HepG2 (cell line): ENCODE measurements around the gene ATP11A. TPM values are rescaled to one million over a fixed set of nuclear protein-coding genes. Genes with fewer than 3 reads are reported as not detected.

ENCODE experiments used
- ATAC-seq: fragments of 200-7000 bp; cut with Tn5 transposase; 3 replicates; pipeline ENCODE4 v1.9.1; 2020; ENCODE audit warnings: mild to moderate bottlenecking, moderate library complexity
- BruUV-seq: library from RNA; stranded (reverse); fragments of 400-500 nt; replicated peaks from 2 replicates; lab custom pipeline; 2021; lab: Mats Ljungman, UMichigan
- CTCF ChIA-PET: fragments of 300-600 bp; formaldehyde crosslinking; extraction: SDS; loops from one replicate; lab custom pipeline; 2021; ENCODE audit warnings: low total read pairs, inconsistent platforms, low intra/inter-chr PET ratio; lab: Yijun Ruan, JAX
- POLR2A ChIA-PET: fragments of 350-600 bp; sonication (Branson Sonifier 250); formaldehyde crosslinking; loops from one replicate; lab custom pipeline; 2020; ENCODE audit warnings: antibody characterized with exemption, inconsistent platforms; lab: Yijun Ruan, JAX
- DNase-seq: peaks from one replicate; pipeline ENCODE4 v3.0.0-alpha.2; 2015; ENCODE audit warnings: low spot score
- FAIRE-seq: peaks from 3 replicates; lab custom pipeline; 2011; peaks lifted over from hg19 to GRCh38; lab: Jason Lieb, UNC
- H2AFZ ChIP-seq: one replicate; pipeline ENCODE4 v1.6.1; 2011; ENCODE audit warnings: low read length, inconsistent platforms
- H3K27ac ChIP-seq: fragments of 300-600 bp; 3 replicates; pipeline ENCODE4 v1.8.0; 2011; ENCODE audit warnings: mixed run types, mild to moderate bottlenecking, mixed read lengths, low read length, inconsistent platforms; ENCODE audit not compliant: insufficient read depth; ENCODE audit errors: extremely low read length
- H3K27me3 ChIP-seq, 2 experiments: fragments of 200-600 bp in 1 of 2; 2 replicates in 1 of 2; 3 replicates in 1 of 2; pipeline versions ENCODE4 v1.6.0 to v1.8.0; 2011; ENCODE audit warnings: low read length in 2 of 2, mild to moderate bottlenecking in 2 of 2, moderate library complexity in 2 of 2, inconsistent platforms in 1 of 2; ENCODE audit not compliant: insufficient read depth in 2 of 2, control insufficient read depth in 1 of 2
- H3K36me3 ChIP-seq, 2 experiments: fragments of 200-600 bp in 1 of 2; replicated peaks in 1 of 2; 2 replicates in 1 of 2; 3 replicates in 1 of 2; pipeline versions ENCODE4 v1.5.1 to v1.8.0; 2011; ENCODE audit warnings: low read length in 2 of 2, inconsistent platforms in 1 of 2; ENCODE audit not compliant: insufficient read depth in 2 of 2, control insufficient read depth in 1 of 2
- H3K4me1 ChIP-seq: 2 replicates; pipeline ENCODE4 v1.5.1; 2012; ENCODE audit warnings: low read length, inconsistent platforms; ENCODE audit not compliant: insufficient read depth
- H3K4me2 ChIP-seq: 2 replicates; pipeline ENCODE4 v1.6.0; 2011; ENCODE audit warnings: low read depth, low read length, inconsistent platforms
- H3K4me3 ChIP-seq, 3 experiments: fragments of 200-600 bp in 1 of 3; sonication (generic), shearing (Covaris generic) in 1 of 3; replicated peaks in 1 of 3; 2 replicates each; pipeline ENCODE4 v1.5.1; 2011 to 2016; ENCODE audit warnings: low read length in 3 of 3, inconsistent platforms in 2 of 3, low read depth in 2 of 3, mild to moderate bottlenecking in 2 of 3, control low read depth in 1 of 3, mixed read lengths in 1 of 3; ENCODE audit not compliant: insufficient read depth in 1 of 3
- H3K79me2 ChIP-seq: one replicate; pipeline ENCODE4 v1.6.1; 2011; ENCODE audit warnings: low read length, inconsistent platforms; ENCODE audit not compliant: insufficient read depth
- H3K9ac ChIP-seq: 2 replicates; pipeline ENCODE4 v1.6.0; 2011; ENCODE audit warnings: mild to moderate bottlenecking, low read depth, low read length, inconsistent platforms; ENCODE audit not compliant: insufficient read depth
- H3K9me3 ChIP-seq: 2 replicates; pipeline ENCODE4 v1.5.1; 2012; ENCODE audit warnings: mild to moderate bottlenecking, low read length
- H4K20me1 ChIP-seq: 2 replicates; pipeline ENCODE4 v1.6.0; 2011; ENCODE audit warnings: inconsistent platforms, mild to moderate bottlenecking, low read length, moderate library complexity; ENCODE audit not compliant: insufficient read depth
- CC2D1A ChIP-seq: sonication (generic); formaldehyde crosslinking; IDR thresholded peaks from 2 replicates; pipeline ENCODE4 v1.8.1; 2023; ENCODE audit warnings: mild to moderate bottlenecking, missing genetic modification reagents
- CEBPB ChIP-seq: IDR thresholded peaks from 2 replicates; pipeline ENCODE4 v1.6.1; 2011; ENCODE audit warnings: low read depth, low read length, improper control_type of control experiment, borderline replicate concordance
- KLF16 ChIP-seq, 2 experiments: sonication (generic) in 1 of 2; formaldehyde crosslinking in 1 of 2; IDR thresholded peaks; 2 replicates each; pipeline versions ENCODE4 v1.6.1 to v1.8.0; 2016 to 2023; ENCODE audit warnings: missing genetic modification reagents in 2 of 2, missing compliant biosample characterization in 1 of 2
- MIXL1 ChIP-seq: IDR thresholded peaks from 2 replicates; pipeline ENCODE4 v1.6.1; 2016
- ZNF180 ChIP-seq: sonication (generic); formaldehyde crosslinking; IDR thresholded peaks from 2 replicates; pipeline ENCODE4 v1.4.0; 2020; ENCODE audit warnings: low read depth, missing genetic modification reagents, borderline replicate concordance
- ZNF724P ChIP-seq: sonication (generic); formaldehyde crosslinking; IDR thresholded peaks from 2 replicates; pipeline ENCODE4 v1.8.0; 2022; ENCODE audit warnings: missing genetic modification reagents, borderline replicate concordance
- WGBS: methylation state at CpG from one replicate; pipeline ENCODE4 v1.1.6; 2017; ENCODE audit warnings: low lambda C conversion rate; 5-methylcytosine and 5-hydroxymethylcytosine counted together
- in situ Hi-C: cut with HindIII; loops from 2 replicates; pipeline ENCODE4 v1.10.0; 2017; ENCODE audit warnings: low pct_unique_long_range_greater_than_20kb; ENCODE audit not compliant: extremely low pct_ligation_motif_present
- intact Hi-C: fragments of 100-400 bp; cut with micrococcal nuclease; formaldehyde crosslinking; loops from one replicate; pipeline ENCODE4 v1.10.0; 2022; ENCODE audit not compliant: unreplicated experiment
- polyA plus RNA-seq, 8 experiments: library from polyadenylated mRNA; depleted of rRNA in 3 of 8; stranded (reverse) in 7 of 8; unstranded in 1 of 8; fragments of >200 nt; fragmentation: Illumina TruSeq in 4 of 8; extraction: Trizol in 4 of 8; gene quantifications; 2 replicates each; pipeline versions ENCODE4 v1.2.1 to v1.2.3, GENCODE V29; 2011 to 2016; ENCODE audit warnings: low read depth in 4 of 8, missing spikeins in 1 of 8, mixed read lengths in 1 of 8; ENCODE audit not compliant: insufficient read depth in 1 of 8
- total RNA-seq, 5 experiments: library from RNA; depleted of rRNA; stranded (reverse); fragments of >200 nt; fragmentation: Illumina TruSeq; extraction: Trizol; gene quantifications; 2 replicates each; pipeline ENCODE4 v1.2.3, GENCODE V29; 2016; ENCODE audit warnings: low read depth in 1 of 5
- TF ChIP-seq, protein P1 (sequence below): IDR thresholded peaks from 2 replicates; pipeline ENCODE4 v1.6.1; 2016; ENCODE audit warnings: low read depth

The ATP11A gene
- total and polyA plus RNA-seq, 2 of the 13 experiments (the other 11 are each of a cell fraction or from before 2014, with no cell fraction given): 18.4 to 20.1 TPM

DNA sequence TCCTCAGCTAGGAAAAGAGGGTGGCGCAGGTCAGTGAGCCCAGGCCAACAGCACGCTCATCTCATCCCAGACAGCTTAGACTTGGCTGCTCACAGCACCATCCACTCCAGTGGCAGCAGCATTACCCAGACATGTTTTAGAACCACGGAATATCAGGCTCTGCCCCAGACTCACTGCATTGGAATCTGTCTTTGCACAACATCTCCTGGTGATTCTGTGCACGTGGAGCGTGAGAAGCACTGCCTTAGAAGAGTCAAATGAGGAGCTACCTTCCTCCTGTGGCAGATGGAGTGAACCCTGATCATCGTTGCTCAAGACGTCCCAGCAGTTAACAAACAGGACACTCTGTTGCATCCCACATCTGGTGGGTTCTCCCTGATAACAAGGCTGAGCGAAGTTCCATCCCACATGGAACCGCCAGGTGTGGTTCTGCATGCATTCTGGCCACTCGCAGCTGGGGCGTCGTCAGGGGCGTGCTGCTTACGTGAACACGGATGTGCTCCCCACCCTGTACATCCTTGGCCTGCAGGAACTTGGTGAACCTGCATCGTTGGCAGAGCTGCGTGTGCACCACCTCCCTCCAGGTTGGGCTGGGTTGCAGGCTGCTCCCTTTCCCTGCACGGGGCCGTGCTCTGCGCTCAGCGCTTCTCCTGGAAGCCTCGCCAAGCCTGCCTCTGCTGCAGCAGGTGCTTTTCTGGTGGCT, 25.2 kb upstream of the ATP11A start:
- peak; percentile 76 for ATAC-seq
- 36% methylated on average over 6 of the region's 22 CpGs for WGBS
- no peak overlapping the region for H2AFZ ChIP-seq
- no peaks in the 10 kb centered on the region for H4K20me1 ChIP-seq
- H3K4me3 ChIP-seq: no peak overlapping the region
- ChIA-PET POLR2A (no interaction called here), CTCF (no interaction called here)
- H3K27ac ChIP-seq: no peak overlapping the region
- intact Hi-C loops: no loop called here
- no peak overlapping the region for H3K4me2 ChIP-seq
- TF ChIP-seq CC2D1A (CRISPR knock-in tag) (no peak), ZNF180 (CRISPR knock-in tag) (no peak), CEBPB (peak; percentile 28; the same call in 1 of the 2 replicates), MIXL1 (no peak), KLF16 (CRISPR knock-in tag; IDR thresholded peaks at IDR 0.05) (no peak), ZNF724P (no peak)
- TF ChIP-seq, protein P1, sequence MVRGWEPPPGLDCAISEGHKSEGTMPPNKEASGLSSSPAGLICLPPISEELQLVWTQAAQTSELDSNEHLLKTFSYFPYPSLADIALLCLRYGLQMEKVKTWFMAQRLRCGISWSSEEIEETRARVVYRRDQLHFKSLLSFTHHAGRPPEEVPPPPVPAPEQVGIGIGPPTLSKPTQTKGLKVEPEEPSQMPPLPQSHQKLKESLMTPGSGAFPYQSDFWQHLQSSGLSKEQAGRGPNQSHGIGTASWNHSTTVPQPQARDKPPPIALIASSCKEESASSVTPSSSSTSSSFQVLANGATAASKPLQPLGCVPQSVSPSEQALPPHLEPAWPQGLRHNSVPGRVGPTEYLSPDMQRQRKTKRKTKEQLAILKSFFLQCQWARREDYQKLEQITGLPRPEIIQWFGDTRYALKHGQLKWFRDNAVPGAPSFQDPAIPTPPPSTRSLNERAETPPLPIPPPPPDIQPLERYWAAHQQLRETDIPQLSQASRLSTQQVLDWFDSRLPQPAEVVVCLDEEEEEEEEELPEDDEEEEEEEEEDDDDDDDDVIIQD (CRISPR knock-in tag): no peak
- H3K4me1 ChIP-seq: peaks cover 10% of the 10 kb centered on the region; the same call in 1 of the 2 replicates
- BruUV-seq: no TSS peak
- no peaks in the 10 kb centered on the region for H3K9me3 ChIP-seq
- no peak overlapping the region for H3K9ac ChIP-seq
- in situ Hi-C loops: no loop called here
- H3K27me3 ChIP-seq: peaks cover 0 to 11% of the 10 kb centered on the region in 2 experiments; a peak in 3 of 5 replicates
- H3K36me3 ChIP-seq: no peaks in the 10 kb centered on the region
- no peak for DNase-seq
- no peak for FAIRE-seq
- H3K79me2 ChIP-seq: no peaks in the 10 kb centered on the region
